GM12878 (cell line): ENCODE results near the gene ANKRD16. TPM values are rescaled to one million over a fixed set of nuclear protein-coding genes. Genes with fewer than 3 reads are reported as not detected.

Source experiments
- ATAC-seq: fragments of 200-7000 bp; cut with Tn5 transposase; 3 replicates; pipeline ENCODE4 v1.9.1; 2020; ENCODE audit warnings: mild to moderate bottlenecking, moderate library complexity
- BruUV-seq: library from RNA; stranded (reverse); fragments of 400-500 nt; replicated peaks from 2 replicates; lab custom pipeline; 2021; lab: Mats Ljungman, UMichigan
- CTCF ChIA-PET: fragments of 300-600 bp; sonication (Branson Sonifier 250); formaldehyde crosslinking; extraction: SDS; loops from one replicate; lab custom pipeline; 2021; ENCODE audit warnings: inconsistent platforms; lab: Yijun Ruan, JAX
- POLR2A ChIA-PET: fragments of 350-600 bp; formaldehyde crosslinking; extraction: SDS; loops from one replicate; lab custom pipeline; 2021; ENCODE audit warnings: inconsistent platforms; lab: Charles Lee
- RAD21 ChIA-PET: fragments of 300-600 bp; sonication (Branson Sonifier 250); formaldehyde crosslinking; loops from one replicate; lab custom pipeline; 2023; ENCODE audit warnings: antibody characterized with exemption; ENCODE audit not compliant: unreplicated experiment; lab: Charles Lee
- SMC1A ChIA-PET: fragments of 300-600 bp; sonication (Branson Sonifier 250); formaldehyde crosslinking; loops from one replicate; lab custom pipeline; 2023; ENCODE audit not compliant: unreplicated experiment, uncharacterized antibody; lab: Charles Lee
- DNase-seq: peaks from one replicate; pipeline ENCODE4 v3.0.0-alpha.2; 2011; ENCODE audit warnings: low read depth, low spot score
- FAIRE-seq: peaks from 3 replicates; lab custom pipeline; 2011; peaks lifted over from hg19 to GRCh38; lab: Jason Lieb, UNC
- H2AFZ ChIP-seq: 2 replicates; pipeline ENCODE4 v1.6.0; 2011; ENCODE audit warnings: low read depth, low read length, control low read depth; ENCODE audit not compliant: control insufficient read depth
- H3K27ac ChIP-seq: 2 replicates; pipeline ENCODE4 v1.5.1; 2011; ENCODE audit warnings: control low read depth; ENCODE audit not compliant: control insufficient read depth, insufficient read depth
- H3K27me3 ChIP-seq, 2 experiments: replicated peaks in 1 of 2; 2 replicates each; pipeline versions ENCODE4 v1.6.0 to v1.6.1; 2011; ENCODE audit warnings: low read length in 1 of 2; ENCODE audit not compliant: control insufficient read depth in 2 of 2, insufficient read depth in 2 of 2
- H3K36me3 ChIP-seq, 2 experiments: 2 replicates each; pipeline ENCODE4 v1.5.1; 2011; ENCODE audit warnings: low read length in 1 of 2; ENCODE audit not compliant: control insufficient read depth in 2 of 2, insufficient read depth in 2 of 2
- H3K4me1 ChIP-seq: 2 replicates; pipeline ENCODE4 v1.6.1; 2011; ENCODE audit warnings: mild to moderate bottlenecking, low read length, moderate library complexity, mixed read lengths; ENCODE audit not compliant: control insufficient read depth, insufficient read depth
- H3K4me2 ChIP-seq: 2 replicates; pipeline ENCODE4 v1.6.0; 2011; ENCODE audit warnings: control low read depth; ENCODE audit not compliant: control insufficient read depth, insufficient read depth
- H3K4me3 ChIP-seq: fragments of 200-600 bp; sonication (generic); 2 replicates; pipeline ENCODE4 v1.5.1; 2016
- H3K79me2 ChIP-seq: 2 replicates; pipeline ENCODE4 v1.6.0; 2011; ENCODE audit warnings: low read length; ENCODE audit not compliant: control insufficient read depth, insufficient read depth
- H3K9ac ChIP-seq: 2 replicates; pipeline ENCODE4 v1.8.0; 2011; ENCODE audit warnings: low read length, control low read depth, mixed read lengths; ENCODE audit not compliant: control insufficient read depth, insufficient read depth
- H3K9me3 ChIP-seq: replicated peaks from 3 replicates; pipeline ENCODE4 v1.5.1; 2011; ENCODE audit warnings: mild to moderate bottlenecking, low read length; ENCODE audit not compliant: control insufficient read depth, insufficient read depth
- H4K20me1 ChIP-seq: 2 replicates; pipeline ENCODE4 v1.6.0; 2011; ENCODE audit not compliant: control insufficient read depth, insufficient read depth
- ATF7 ChIP-seq: fragments of 450-650 bp; IDR thresholded peaks from 2 replicates; pipeline ENCODE4 v1.6.1; 2016; ENCODE audit warnings: low read depth, mild to moderate bottlenecking
- GATAD2B ChIP-seq: fragments of 450-650 bp; conservative IDR thresholded peaks from 2 replicates; pipeline ENCODE4 v1.6.1; 2017; ENCODE audit warnings: low read depth, mild to moderate bottlenecking, moderate library complexity
- KAT2A ChIP-seq: conservative IDR thresholded peaks from 2 replicates; pipeline ENCODE4 v1.6.1; 2011; ENCODE audit warnings: low read depth, low read length; ENCODE audit not compliant: control insufficient read depth
- MTA2 ChIP-seq: fragments of 450-650 bp; IDR thresholded peaks from 2 replicates; pipeline ENCODE4 v1.6.1; 2016; ENCODE audit warnings: low read depth, mild to moderate bottlenecking, moderate library complexity
- NBN ChIP-seq: fragments of 450-650 bp; IDR thresholded peaks from 2 replicates; pipeline ENCODE4 v1.6.1; 2016
- NFIC ChIP-seq: IDR thresholded peaks from 2 replicates; pipeline ENCODE4 v1.6.1; 2012; ENCODE audit warnings: low read depth, mild to moderate bottlenecking, inconsistent platforms, low read length, moderate library complexity
- SUZ12 ChIP-seq: fragments of 200-600 bp; sonication (generic); IDR thresholded peaks from one replicate; pipeline ENCODE4 v1.6.1; 2018; ENCODE audit warnings: antibody characterized with exemption, mild to moderate bottlenecking; ENCODE audit not compliant: unreplicated experiment
- ZNF24 ChIP-seq: fragments of 450-650 bp; IDR thresholded peaks from 2 replicates; pipeline ENCODE4 v1.6.1; 2017; ENCODE audit warnings: antibody characterized with exemption, mild to moderate bottlenecking
- WGBS: methylation state at CpG from one replicate; pipeline ENCODE4 v1.1.6; 2016; ENCODE audit warnings: low lambda C conversion rate; ENCODE audit not compliant: insufficient replicate concordance, insufficient coverage; ENCODE audit errors: missing lambda C conversion rate; 5-methylcytosine and 5-hydroxymethylcytosine counted together
- in situ Hi-C: fragments of 300-500 bp; cut with MboI; formaldehyde crosslinking; loops from 9 replicates; pipeline ENCODE4 v1.14.3; 2018; ENCODE audit warnings: mixed read lengths
- intact Hi-C: fragments of 100-400 bp; cut with micrococcal nuclease; formaldehyde crosslinking; loops from one replicate; pipeline ENCODE4 v1.14.2; 2022; ENCODE audit not compliant: unreplicated experiment
- polyA plus RNA-seq, 11 experiments: library from polyadenylated mRNA; depleted of rRNA in 4 of 11; unstranded in 6 of 11; stranded (reverse) in 5 of 11; fragments of >200 nt; fragmentation: Nextera tagmentation in 4 of 11; fragmentation: Illumina TruSeq in 1 of 11; extraction: Ambion mirVana in 4 of 11; extraction: Trizol in 1 of 11; gene quantifications; 1 replicate in 1 of 11; 2 replicates in 10 of 11; pipeline versions ENCODE4 v1.2.1 to v1.2.3, GENCODE V29; 2011 to 2016; ENCODE audit warnings: inconsistent platforms in 2 of 11, missing spikeins in 2 of 11, low read depth in 1 of 11
- total RNA-seq, 4 experiments: library from RNA; depleted of rRNA in 3 of 4; stranded (reverse); fragments of >200 nt in 3 of 4; fragmentation: Illumina TruSeq in 1 of 4; extraction: Trizol in 1 of 4; gene quantifications; 2 replicates each; pipeline versions ENCODE4 v1.2.1 to v1.2.3, GENCODE V29; 2013 to 2021
- TF ChIP-seq, protein P1 (sequence below): fragments of 450-650 bp; IDR thresholded peaks from 2 replicates; pipeline ENCODE4 v1.6.1; 2014; ENCODE audit warnings: mild to moderate bottlenecking

Gene ANKRD16
- total and polyA plus RNA-seq, 10 of the 15 experiments (the other 5 are each of a cell fraction or from before 2014, with no cell fraction given) = 0.57 to 13.6 (median 4.4) TPM

DNA sequence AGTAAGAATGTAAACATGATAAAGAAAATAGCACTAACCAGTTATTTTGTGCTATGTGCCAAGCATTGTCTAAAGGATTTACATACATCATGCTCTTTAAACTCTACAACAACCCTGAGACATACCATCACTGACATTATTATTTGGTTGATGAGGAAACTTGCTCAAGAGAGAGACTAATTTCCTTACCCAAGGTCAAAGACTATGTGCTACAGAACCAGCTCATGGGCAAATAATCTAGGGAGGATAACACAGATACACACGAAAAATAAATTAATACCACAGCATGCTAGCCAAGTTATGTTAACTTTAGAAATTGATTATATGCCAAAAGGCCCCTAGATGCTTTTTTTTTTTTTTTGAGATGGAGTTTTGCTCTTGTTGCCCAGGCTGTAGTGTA, 2.7 kb downstream of the ANKRD16 start:
- H3K36me3 ChIP-seq = peaks cover 0 to 12% of the 10 kb centered on the region in 2 experiments; a peak in 1 of 4 replicates
- H4K20me1 ChIP-seq = no peaks in the 10 kb centered on the region
- BruUV-seq = no TSS peak
- TF ChIP-seq, protein P1, sequence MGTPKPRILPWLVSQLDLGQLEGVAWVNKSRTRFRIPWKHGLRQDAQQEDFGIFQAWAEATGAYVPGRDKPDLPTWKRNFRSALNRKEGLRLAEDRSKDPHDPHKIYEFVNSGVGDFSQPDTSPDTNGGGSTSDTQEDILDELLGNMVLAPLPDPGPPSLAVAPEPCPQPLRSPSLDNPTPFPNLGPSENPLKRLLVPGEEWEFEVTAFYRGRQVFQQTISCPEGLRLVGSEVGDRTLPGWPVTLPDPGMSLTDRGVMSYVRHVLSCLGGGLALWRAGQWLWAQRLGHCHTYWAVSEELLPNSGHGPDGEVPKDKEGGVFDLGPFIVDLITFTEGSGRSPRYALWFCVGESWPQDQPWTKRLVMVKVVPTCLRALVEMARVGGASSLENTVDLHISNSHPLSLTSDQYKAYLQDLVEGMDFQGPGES = no peak
- no peak for TF ChIP-seq SUZ12
- no peak for TF ChIP-seq ATF7
- no peak for TF ChIP-seq NFIC
- no peak for TF ChIP-seq KAT2A
- TF ChIP-seq NBN = no peak
- no peak for TF ChIP-seq MTA2
- no peak for TF ChIP-seq ZNF24
- TF ChIP-seq GATAD2B = no peak
- WGBS = 55% methylated on average over 1 of the region's 1 CpG
- no peaks in the 10 kb centered on the region for H3K27me3 ChIP-seq
- H3K4me1 ChIP-seq = peaks cover 11% of the 10 kb centered on the region
- H2AFZ ChIP-seq = no peak overlapping the region
- ChIA-PET POLR2A (interaction anchor here (0.6 to 1.2 kb wide), 5 partner anchors 17 to 1968 kb away, joined by 3 to 4 read pairs (median 4); no protein-coding TSS in a partner anchor), CTCF (interaction anchor here (0.6 to 4.9 kb wide), 7 partner anchors 9 to 307 kb away, joined by 3 to 24 read pairs (median 4); no protein-coding TSS in a partner anchor), SMC1A (interaction anchor here (0.6 to 3.6 kb wide), 12 partner anchors 13 to 444 kb away, joined by 3 to 24 read pairs (median 4); no protein-coding TSS in a partner anchor), RAD21 (interaction anchor here (0.6 to 5.6 kb wide), 7 partner anchors 9 to 475 kb away, joined by 3 to 28 read pairs (median 5); partner anchors contain the start of genes GDI2 and NET1)
- FAIRE-seq = no peak
- in situ Hi-C loops = no loop called here
- no peak for ATAC-seq
- H3K79me2 ChIP-seq = peaks cover 31% of the 10 kb centered on the region
- H3K4me2 ChIP-seq = peak overlapping the region; percentile 7; the same call in 1 of the 2 replicates
- no peak overlapping the region for H3K9ac ChIP-seq
- H3K27ac ChIP-seq = no peak overlapping the region
- no peak for DNase-seq
- intact Hi-C loops = no loop called here
- H3K4me3 ChIP-seq = no peak overlapping the region
- H3K9me3 ChIP-seq = no peaks in the 10 kb centered on the region
